ENCODE measurements around the gene ATP2B2.

Gene ATP2B2

GRCh38 chr3:10423171-10423882 lies 82.1 kb downstream of the ATP2B2 start:
- no peak for DNase-seq

DNA sequence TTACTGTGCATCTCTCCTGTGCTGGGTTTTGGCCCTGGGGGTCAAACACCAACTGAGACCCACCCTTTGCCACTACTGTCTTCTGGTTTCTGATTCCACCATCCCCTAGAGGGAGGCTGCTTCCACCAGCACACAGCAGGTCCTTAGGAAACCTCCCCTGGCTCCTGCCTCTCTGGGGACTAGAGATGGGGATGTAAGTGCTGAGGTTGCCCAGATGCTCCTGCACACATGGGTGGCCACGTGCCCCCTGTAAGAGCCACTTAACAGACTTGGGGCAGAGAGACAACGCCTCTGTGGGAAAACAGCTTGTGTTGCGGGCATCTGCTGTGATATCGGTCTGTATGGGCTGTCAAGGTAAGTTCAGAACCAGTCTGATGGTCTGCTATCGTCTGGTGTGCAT lies 83.4 kb downstream of the ATP2B2 start:
- no peak for DNase-seq

- no peak for DNase-seq
These were observed 84.5 kb downstream of the ATP2B2 start for GRCh38 chr3:10420745-10421475.

DNA sequence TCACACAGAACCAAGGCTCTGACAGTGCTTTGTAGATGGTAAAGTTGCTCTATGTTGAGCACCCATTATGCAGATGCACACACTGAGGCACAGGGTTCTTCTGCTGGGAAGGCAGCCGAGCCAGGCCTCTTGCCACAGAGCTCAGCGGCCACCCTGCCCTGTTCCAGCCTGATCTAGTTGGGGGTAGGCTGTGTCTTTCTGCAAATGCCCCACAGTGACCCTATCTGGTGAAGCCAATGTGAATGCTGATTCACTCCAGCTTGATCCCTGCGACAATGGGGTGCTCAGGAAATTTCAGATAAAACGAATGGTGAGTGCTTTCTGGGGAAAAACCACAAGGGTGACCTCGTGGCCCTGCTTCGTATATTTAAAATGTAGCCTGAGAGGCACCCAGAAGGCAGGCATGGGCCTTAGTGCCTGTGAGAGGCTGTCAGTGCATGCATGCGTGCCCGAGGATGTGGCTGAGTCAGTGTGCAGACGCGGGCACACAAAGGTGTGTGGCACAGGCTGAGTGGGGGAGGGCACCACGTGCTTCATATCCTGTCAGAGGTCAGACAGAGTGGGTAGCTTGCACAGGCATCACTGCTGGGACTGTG lies 85.7 kb downstream of the ATP2B2 start:
- DNase-seq: no peak

DNA sequence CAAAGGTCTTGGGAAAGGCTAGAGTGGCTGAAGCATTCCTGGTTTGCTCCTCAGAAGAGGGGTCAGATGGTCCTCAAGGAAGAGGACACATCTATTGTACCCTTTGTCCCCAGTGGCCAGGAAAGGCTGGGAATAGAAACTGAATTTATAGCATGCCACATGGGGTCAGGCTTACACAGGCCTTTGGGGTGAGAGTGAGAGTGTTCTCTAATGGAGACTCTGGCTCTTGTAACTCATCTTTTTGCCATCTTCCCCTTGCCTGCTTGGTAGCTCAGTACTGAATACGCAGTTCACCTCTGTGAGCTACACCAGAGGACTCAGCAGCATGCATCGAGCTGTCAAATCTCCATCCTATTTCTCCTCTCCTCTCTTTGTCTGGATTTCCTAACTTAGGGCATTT lies 87.5 kb downstream of the ATP2B2 start:
- DNase-seq: no peak

GRCh38 chr3:10416730-10417300 lies 88.6 kb downstream of the ATP2B2 start:
- DNase-seq: no peak

- DNase-seq: no peak
These were observed 92.3 kb downstream of the ATP2B2 start for GRCh38 chr3:10413041-10413440.

DNA sequence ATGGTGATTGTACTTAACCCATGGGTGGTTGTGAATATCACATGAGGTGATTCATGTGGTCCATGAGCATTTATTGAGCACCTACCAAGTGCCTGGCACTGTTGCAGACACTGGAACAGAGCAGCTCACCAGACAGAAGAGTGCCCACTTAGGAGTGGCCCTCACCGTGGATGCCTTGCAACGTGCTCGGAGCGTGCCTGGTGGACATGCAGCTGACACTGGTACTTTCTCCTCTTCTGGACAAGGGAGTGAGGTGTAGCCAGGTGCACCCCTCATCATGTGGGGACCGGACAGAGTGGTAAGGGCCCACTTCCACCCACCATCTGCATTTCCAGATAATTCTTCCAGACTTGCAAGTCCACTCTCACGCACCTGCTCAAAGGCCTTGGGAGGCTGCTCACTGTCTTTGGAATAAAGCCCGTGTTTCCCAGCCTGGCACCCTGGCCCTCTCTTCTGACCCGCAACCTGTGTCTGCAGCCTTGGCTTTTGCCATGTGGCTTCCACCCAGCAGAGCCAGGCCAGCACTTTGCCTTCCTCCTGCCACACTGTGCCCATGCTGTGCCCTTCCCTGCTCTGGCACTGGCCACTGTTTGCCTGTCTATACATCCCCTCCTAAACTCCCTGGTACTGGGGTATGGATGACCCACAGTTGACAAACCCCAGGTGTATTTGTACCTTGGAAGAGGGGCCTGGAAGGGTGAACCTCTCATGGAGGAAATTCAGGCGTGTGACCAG lies 93.6 kb downstream of the ATP2B2 start:
- DNase-seq: no peak

GRCh38 chr3:10410383-10411002 lies 94.9 kb downstream of the ATP2B2 start:
- no peak for DNase-seq

GRCh38 chr3:10408680-10409079 lies 96.7 kb downstream of the ATP2B2 start:
- no peak for DNase-seq

- no peak for DNase-seq
These were observed 98.0 kb downstream of the ATP2B2 start for GRCh38 chr3:10407361-10407760.

DNA sequence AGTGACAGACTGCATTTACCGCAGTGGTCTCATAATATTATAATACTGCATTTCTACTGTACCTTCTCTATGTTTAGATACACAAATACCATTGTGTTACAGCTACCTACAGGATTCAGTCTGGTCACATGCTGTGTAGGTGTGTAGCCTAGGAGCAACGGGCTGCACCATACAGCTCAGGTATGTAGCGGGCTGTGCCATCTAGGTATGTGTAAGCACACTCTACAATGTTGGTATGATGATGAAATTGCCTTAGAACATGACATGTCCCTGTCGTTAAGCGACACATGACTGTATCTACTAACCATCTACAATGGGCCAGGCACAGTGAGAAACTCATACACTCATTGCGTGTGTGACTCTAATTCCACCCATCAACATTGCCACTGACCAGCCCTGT lies 99.0 kb downstream of the ATP2B2 start:
- DNase-seq: no peak

DNA sequence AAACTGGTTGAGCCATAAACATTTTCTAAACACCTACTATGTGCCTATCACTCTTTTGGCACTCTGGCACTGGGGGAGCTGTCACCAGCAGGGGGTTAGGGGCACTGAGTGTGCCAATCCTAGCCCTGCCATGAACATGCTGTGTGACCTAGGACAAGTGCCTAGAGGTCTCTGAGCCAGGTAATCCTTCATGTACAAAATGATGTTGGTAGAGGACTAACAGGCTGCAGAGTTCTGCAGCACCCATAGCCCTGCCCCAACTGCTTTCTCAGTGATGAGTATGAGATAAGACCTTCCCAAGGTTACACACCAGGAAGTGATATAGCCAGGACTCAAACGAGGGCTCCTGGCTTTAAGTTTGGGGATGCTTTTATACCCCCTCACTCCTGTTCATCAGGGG lies 99.6 kb downstream of the ATP2B2 start:
- DNase-seq: no peak

GRCh38 chr3:10404876-10405275 lies 100.5 kb downstream of the ATP2B2 start:
- no peak for DNase-seq

- DNase-seq: no peak
These were observed 101.0 kb downstream of the ATP2B2 start for GRCh38 chr3:10404377-10404776.

DNA sequence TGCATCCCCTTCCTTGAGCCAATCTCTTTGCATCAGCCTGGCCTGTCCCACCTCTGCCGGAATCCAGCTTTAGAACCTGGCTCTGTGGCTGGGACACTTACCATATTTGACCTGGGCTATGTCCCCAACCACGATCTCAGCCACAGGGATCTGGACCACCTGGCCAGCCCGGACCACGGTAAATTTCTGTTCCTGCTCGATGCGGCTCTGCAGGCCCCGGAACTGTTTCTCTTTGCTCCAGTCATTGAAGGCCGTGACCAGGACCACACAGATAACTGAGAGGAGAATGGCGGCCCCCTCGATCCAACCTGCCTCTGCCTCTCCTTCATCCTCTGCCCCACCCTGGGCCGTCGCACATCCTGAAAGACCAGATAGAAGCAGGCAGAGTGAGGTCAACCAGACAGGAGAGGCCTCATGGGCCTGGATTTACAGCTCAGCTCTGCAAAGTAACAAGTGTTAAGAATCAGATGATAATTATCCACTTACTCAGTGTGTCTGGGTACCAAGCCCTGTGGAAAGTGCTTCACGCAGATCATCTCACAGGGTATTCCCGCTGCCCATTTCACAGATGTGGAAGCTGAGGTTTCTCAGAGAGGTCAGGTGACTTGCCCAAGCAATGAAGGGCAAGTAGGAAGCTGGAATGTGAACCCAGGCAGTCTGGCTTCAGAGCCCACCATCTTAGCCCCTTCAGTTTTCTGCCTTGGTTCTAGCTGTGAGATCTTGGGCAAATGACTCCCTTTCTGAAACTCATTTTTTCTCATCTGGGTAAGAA lies 103.2 kb downstream of the ATP2B2 start:
- no peak for DNase-seq

- DNase-seq: no peak
These were observed 104.5 kb downstream of the ATP2B2 start for GRCh38 chr3:10400749-10401495.

GRCh38 chr3:10400050-10400748 lies 105.2 kb downstream of the ATP2B2 start:
- DNase-seq: no peak

DNA sequence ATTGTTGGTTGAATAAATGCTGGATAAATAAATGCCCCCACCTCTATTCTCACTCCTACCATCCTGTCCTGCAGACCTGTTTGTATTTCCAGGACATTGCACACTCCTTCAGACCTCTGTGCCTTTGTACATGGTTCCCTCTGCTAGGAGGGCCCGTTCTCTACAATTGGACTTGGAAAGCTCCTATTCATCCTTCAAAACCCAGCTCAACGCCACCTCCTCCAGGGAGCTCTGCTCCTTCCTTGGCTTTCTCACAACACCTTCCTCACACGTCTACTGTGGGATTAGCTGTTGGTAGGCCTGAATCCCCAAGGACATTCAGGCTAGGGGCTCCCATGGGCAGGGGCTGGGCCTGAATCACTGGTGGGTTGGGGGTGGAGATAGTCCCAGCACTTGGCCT lies 105.8 kb downstream of the ATP2B2 start:
- no peak for DNase-seq

DNA sequence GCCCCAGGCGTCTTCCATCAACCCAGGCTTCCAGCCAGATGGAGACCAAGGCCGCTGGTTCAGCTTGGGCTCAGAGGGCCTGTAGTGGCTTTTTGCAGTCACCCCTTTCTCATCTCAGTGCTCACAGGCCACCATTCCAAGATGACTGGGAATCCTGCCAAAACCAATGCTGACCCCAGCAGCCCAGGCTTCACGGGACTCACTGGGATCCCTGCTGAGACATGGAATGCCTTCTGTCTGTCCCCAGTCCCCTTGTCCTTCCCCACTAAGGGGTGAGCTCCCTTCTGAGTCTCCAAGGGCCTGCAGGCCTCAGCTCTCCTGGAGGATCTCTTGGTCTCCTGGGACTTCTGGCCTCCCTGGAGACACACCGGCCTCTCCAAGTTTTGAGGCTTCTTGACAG lies 107.0 kb downstream of the ATP2B2 start:
- no peak for DNase-seq
